GM21526 (cell line): Measurements from ENCODE around the gene THSD7B.

Experiments
- ATAC-seq: cut with Tn5 transposase; IDR thresholded peaks from one replicate; pipeline ENCODE4 v1.9.1; 2021; ENCODE audit warnings: moderate library complexity; ENCODE audit not compliant: unreplicated experiment, low FRiP score

THSD7B gene

GRCh38 chr2:137115081-137115794, 349.9 kb downstream of the THSD7B start:
- ATAC-seq, result no peak

GRCh38 chr2:137115795-137116089, 350.4 kb downstream of the THSD7B start:
- no peak for ATAC-seq

GRCh38 chr2:137117385-137117784, 352.0 kb downstream of the THSD7B start:
- ATAC-seq, result no peak

- ATAC-seq, result no peak
Observed at GRCh38 chr2:137118140-137118539, 352.8 kb downstream of the THSD7B start.

GRCh38 chr2:137123226-137123625, 357.9 kb downstream of the THSD7B start:
- no peak for ATAC-seq

GRCh38 chr2:137133225-137133624, 367.9 kb downstream of the THSD7B start:
- no peak for ATAC-seq

GRCh38 chr2:137138263-137138662, 372.9 kb downstream of the THSD7B start:
- ATAC-seq, result no peak

- no peak for ATAC-seq
Observed at GRCh38 chr2:137151731-137152130, 386.4 kb downstream of the THSD7B start.

- no peak for ATAC-seq
Observed at GRCh38 chr2:137154946-137155345, 389.6 kb downstream of the THSD7B start.

- no peak for ATAC-seq
Observed at GRCh38 chr2:137155356-137156104, 390.2 kb downstream of the THSD7B start.

GRCh38 chr2:137156221-137156844, 391.0 kb downstream of the THSD7B start:
- ATAC-seq, result no peak

GRCh38 chr2:137157851-137158250, 392.5 kb downstream of the THSD7B start:
- ATAC-seq, result no peak

- ATAC-seq, result no peak
Observed at GRCh38 chr2:137161250-137161649, 395.9 kb downstream of the THSD7B start.

GRCh38 chr2:137165968-137166367, 400.6 kb downstream of the THSD7B start:
- ATAC-seq, result no peak

GRCh38 chr2:137167651-137168050, 402.3 kb downstream of the THSD7B start:
- ATAC-seq, result no peak

GRCh38 chr2:137168552-137168951, 403.2 kb downstream of the THSD7B start:
- no peak for ATAC-seq

GRCh38 chr2:137172162-137172561, 406.8 kb downstream of the THSD7B start:
- ATAC-seq, result no peak

- ATAC-seq, result peak; percentile 92
Observed at GRCh38 chr2:137173463-137173862, 408.1 kb downstream of the THSD7B start.

GRCh38 chr2:137175246-137175645, 409.9 kb downstream of the THSD7B start:
- no peak for ATAC-seq

- no peak for ATAC-seq
Observed at GRCh38 chr2:137178951-137179377, 413.6 kb downstream of the THSD7B start.

GRCh38 chr2:137179542-137179941, 414.2 kb downstream of the THSD7B start:
- no peak for ATAC-seq

- ATAC-seq, result no peak
Observed at GRCh38 chr2:137180012-137180411, 414.7 kb downstream of the THSD7B start.
